ENCODE measurements around the gene PRKCA. TPM values are rescaled to one million over a fixed set of nuclear protein-coding genes. Genes with fewer than 3 reads are reported as not detected.
A peak's percentile ranks its signal among the peaks of the same experiment; 100 is the strongest.

The PRKCA gene
- total and polyA plus RNA-seq, 9 of the 15 experiments (the other 6 are each of a cell fraction or from before 2014, with no cell fraction given) = 3.2 to 33.0 (median 17.8) TPM

DNA sequence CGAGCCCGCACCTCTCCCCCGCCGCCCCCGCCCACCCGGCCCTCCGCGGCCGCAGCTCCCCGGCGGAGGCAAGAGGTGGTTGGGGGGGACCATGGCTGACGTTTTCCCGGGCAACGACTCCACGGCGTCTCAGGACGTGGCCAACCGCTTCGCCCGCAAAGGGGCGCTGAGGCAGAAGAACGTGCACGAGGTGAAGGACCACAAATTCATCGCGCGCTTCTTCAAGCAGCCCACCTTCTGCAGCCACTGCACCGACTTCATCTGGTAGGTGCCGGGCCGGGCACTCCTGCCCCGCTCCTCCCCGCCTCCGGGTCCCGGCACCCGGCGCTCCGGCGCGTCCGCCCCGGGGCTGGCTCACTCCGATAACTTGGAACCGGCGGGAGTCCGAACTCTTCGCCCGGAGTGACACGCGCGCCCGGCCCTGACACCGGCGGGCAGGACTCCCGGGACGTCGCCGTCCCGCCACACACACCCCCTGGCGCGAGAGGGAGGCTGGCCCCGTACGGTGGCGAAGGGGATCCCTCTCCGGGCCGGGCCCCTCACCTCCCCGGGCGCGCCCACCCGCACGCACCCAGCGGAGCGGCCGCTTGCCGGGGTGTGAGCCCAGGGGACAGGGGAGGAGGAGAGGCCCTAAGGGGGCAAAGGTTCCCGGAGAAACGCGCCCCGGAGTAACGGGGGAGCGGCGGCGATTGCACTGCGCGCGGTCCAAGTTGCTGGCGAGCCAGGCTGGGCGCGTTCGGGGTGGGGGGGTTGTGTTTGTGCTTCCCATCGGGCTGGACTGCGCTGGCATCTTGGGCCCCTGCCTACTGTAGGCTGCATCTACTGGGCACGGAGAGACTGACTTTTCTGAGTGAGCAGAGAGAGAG is 581 bp downstream of the PRKCA start (continued):
- TF ChIP-seq, protein P1, sequence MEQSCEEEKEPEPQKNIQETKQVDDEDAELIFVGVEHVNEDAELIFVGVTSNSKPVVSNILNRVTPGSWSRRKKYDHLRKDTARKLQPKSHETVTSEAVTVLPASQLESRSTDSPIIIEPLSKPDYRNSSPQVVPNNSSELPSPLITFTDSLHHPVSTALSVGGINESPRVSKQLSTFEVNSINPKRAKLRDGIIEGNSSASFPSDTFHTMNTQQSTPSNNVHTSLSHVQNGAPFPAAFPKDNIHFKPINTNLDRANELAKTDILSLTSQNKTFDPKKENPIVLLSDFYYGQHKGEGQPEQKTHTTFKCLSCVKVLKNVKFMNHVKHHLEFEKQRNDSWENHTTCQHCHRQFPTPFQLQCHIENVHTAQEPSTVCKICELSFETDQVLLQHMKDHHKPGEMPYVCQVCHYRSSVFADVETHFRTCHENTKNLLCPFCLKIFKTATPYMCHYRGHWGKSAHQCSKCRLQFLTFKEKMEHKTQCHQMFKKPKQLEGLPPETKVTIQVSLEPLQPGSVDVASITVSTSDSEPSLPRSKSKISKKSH (CRISPR knock-in tag; IDR thresholded peaks at IDR 0.05) = no peak
- 0 out of 2 replicates have a peak, but pooled peaks have one; percentile 12 for TF ChIP-seq PHB (CRISPR knock-in tag; IDR thresholded peaks at IDR 0.05)
- no peak for TF ChIP-seq SMAD2 (IDR thresholded peaks at IDR 0.05; ENCODE audit: low read depth, low read length)
- TF ChIP-seq HDAC2 (IDR thresholded peaks at IDR 0.05) = no peak
- TF ChIP-seq, protein P2, sequence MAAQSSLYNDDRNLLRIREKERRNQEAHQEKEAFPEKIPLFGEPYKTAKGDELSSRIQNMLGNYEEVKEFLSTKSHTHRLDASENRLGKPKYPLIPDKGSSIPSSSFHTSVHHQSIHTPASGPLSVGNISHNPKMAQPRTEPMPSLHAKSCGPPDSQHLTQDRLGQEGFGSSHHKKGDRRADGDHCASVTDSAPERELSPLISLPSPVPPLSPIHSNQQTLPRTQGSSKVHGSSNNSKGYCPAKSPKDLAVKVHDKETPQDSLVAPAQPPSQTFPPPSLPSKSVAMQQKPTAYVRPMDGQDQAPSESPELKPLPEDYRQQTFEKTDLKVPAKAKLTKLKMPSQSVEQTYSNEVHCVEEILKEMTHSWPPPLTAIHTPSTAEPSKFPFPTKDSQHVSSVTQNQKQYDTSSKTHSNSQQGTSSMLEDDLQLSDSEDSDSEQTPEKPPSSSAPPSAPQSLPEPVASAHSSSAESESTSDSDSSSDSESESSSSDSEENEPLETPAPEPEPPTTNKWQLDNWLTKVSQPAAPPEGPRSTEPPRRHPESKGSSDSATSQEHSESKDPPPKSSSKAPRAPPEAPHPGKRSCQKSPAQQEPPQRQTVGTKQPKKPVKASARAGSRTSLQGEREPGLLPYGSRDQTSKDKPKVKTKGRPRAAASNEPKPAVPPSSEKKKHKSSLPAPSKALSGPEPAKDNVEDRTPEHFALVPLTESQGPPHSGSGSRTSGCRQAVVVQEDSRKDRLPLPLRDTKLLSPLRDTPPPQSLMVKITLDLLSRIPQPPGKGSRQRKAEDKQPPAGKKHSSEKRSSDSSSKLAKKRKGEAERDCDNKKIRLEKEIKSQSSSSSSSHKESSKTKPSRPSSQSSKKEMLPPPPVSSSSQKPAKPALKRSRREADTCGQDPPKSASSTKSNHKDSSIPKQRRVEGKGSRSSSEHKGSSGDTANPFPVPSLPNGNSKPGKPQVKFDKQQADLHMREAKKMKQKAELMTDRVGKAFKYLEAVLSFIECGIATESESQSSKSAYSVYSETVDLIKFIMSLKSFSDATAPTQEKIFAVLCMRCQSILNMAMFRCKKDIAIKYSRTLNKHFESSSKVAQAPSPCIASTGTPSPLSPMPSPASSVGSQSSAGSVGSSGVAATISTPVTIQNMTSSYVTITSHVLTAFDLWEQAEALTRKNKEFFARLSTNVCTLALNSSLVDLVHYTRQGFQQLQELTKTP (IDR thresholded peaks at IDR 0.05; ENCODE audit: low read depth in 1 of 2, partially characterized antibody in 2 of 2) = no peak
- no peak for TF ChIP-seq XRCC5 (IDR thresholded peaks at IDR 0.05; ENCODE audit: low read depth, low read length)
- TF ChIP-seq, protein P3, sequence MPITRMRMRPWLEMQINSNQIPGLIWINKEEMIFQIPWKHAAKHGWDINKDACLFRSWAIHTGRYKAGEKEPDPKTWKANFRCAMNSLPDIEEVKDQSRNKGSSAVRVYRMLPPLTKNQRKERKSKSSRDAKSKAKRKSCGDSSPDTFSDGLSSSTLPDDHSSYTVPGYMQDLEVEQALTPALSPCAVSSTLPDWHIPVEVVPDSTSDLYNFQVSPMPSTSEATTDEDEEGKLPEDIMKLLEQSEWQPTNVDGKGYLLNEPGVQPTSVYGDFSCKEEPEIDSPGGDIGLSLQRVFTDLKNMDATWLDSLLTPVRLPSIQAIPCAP (CRISPR knock-in tag; IDR thresholded peaks at IDR 0.05; ENCODE audit: borderline replicate concordance) = no peak
- TF ChIP-seq NFIC (IDR thresholded peaks at IDR 0.05) = 0 out of 2 replicates have a peak, but pooled peaks have one; percentile 3
- no peak for TF ChIP-seq ZBTB40 (IDR thresholded peaks at IDR 0.05)
- TF ChIP-seq ZBTB40 (CRISPR knock-in tag; IDR thresholded peaks at IDR 0.05) = no peak

Measured in K562 (cell line).